ES-I3 (cell line): ENCODE measurements around the gene MRPS22.

Experiments
- H3K36me3 ChIP-seq: 2 replicates; pipeline ENCODE4 v1.6.1; 2013; ENCODE audit warnings: mild to moderate bottlenecking, low read length, control low read depth, moderate library complexity; ENCODE audit not compliant: insufficient read depth
- H3K4me1 ChIP-seq: 2 replicates; pipeline ENCODE4 v1.6.1; 2013; ENCODE audit warnings: mild to moderate bottlenecking, control low read depth, low read length; ENCODE audit not compliant: insufficient read depth
- H3K9ac ChIP-seq: 2 replicates; pipeline ENCODE4 v1.6.1; 2013; ENCODE audit warnings: low read depth, mild to moderate bottlenecking, low read length, moderate library complexity
- H3K9me3 ChIP-seq: 2 replicates; pipeline ENCODE4 v1.6.1; 2013; ENCODE audit warnings: mild to moderate bottlenecking, low read length, moderate library complexity; ENCODE audit not compliant: control insufficient read depth, insufficient read depth

The MRPS22 gene

DNA sequence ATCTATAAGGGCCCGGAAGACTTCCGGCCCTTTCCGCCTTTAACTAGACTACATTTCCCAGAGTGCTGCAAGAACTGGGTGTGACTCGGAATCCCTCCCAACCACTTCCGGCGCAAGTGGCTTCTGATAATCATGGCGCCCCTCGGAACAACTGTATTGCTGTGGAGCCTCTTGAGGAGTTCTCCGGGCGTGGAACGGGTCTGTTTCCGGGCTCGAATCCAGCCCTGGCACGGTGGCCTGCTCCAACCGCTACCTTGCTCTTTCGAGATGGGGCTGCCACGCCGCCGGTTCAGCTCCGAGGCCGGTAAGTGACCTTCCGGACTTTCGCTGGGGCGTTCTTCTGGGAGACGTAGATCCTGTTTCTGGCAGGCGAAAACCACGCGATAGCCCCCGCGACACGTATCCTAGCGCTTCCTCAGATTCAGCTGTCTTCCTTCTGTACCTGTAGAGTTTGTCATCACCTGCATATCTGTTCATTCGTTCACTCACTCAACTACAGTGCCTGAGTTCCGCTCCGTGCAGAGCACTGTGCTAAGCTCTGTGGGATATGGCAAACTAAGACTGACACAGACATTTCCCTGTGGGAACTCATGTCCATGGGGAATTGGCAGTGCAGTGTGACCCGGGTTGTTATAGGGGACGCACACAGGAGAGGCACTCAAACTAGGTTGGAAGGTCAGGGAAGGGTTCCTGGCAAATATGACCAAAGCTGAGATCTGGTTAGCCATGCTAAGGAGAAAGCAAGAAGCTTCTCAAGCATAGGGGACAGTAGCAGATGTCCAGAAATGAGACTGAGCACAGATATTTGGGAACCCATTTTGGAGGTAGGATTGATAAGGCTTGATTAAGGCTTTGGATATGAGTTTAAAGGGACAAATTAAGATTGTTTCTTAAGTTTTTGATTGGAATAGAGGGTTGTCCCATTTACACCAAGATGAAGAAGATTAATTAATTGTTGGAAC is at the start of gene MRPS22:
TSS of gene MRPS22 (plus strand) at position 126 of the 962 bp plus-strand sequence. CDS start at position 133, 7 bp downstream.
- Histone ChIP-seq H3K9me3 (no peaks in the 10 kb centered on the region), H3K4me1 (peaks cover 3% of the 10 kb centered on the region), H3K36me3 (no peaks in the 10 kb centered on the region; the same call in none of the 2 replicates), H3K9ac (peak within 1 kb of the TSS; percentile 94)

DNA sequence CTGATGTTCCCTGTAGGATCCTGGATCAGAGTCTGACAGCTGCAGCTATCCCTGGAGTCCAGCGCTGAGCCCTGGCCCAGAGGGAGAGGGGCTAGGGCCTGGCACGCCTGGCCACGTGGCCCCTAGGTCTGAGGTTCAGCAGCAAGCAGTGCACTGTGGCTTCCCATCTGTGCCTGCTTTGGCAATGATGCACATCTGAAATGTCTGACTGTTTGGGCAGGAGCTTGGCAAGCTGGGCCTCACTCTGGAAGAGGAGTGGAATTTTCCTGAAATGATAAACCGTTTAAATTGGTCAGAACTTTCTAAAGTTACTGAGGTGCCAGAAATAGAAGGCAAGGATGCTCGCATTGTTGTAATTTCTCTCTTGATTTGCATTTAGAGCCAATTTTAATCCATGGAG is 48.8 kb upstream of the MRPS22 start:
- H3K36me3 ChIP-seq, result no peaks in the 10 kb centered on the region
- H3K9me3 ChIP-seq, result no peaks in the 10 kb centered on the region
- H3K9ac ChIP-seq, result no peak overlapping the region
- peaks cover 3% of the 10 kb centered on the region; the same call in 1 of the 2 replicates for H3K4me1 ChIP-seq

GRCh38 chr3:139296141-139296718 is 47.6 kb upstream of the MRPS22 start:
- Histone ChIP-seq H3K4me1 (peaks cover 3% of the 10 kb centered on the region; the same call in 1 of the 2 replicates), H3K9me3 (no peaks in the 10 kb centered on the region), H3K36me3 (no peaks in the 10 kb centered on the region), H3K9ac (no peak overlapping the region)

- Histone ChIP-seq H3K9ac (no peak overlapping the region), H3K4me1 (peaks cover 10% of the 10 kb centered on the region), H3K36me3 (no peaks in the 10 kb centered on the region), H3K9me3 (no peaks in the 10 kb centered on the region)
Observed at GRCh38 chr3:139297588-139298311, 46.1 kb upstream of the MRPS22 start.

DNA sequence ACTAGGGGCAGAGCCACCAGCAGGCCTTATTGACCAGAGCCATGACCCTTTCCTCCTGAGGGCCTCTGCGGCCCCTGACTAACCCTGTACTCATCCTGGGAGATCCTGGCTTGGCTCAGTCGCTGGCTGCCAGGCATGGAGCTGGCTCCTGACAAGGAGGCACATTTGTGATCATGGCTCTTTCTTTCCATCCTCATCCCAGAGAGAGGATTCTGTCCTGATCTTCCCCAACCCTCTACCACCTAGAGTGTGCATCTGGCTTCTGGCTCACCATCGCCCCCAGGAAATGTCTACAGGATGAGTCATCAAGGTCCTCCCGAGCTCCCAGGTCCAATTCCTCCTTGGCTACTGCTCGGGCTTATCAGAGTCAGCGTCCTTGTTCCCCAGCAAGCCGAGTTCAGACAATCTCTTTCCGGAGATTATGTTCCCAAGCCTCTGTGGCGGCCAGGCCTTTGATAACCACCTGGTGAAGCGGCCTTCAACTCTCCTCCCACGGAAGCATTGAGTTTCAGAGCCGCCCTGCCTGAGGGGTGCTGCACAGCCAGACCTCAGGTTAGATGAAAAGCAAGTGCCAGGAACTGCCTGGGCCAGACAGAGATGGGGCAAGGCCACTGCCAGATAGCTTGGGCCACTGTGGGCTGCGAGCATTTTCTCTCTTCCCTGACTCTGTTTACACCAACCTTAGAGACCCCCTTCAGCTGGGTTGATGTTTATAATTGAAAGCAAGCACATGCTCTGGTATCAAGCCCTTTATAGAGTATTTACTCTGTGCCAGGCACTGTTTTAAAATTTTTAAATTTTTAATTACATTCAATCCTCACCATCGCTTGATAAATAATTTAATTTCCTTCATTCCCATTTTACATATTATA is 44.3 kb upstream of the MRPS22 start:
- H3K36me3 ChIP-seq, result no peaks in the 10 kb centered on the region
- H3K9me3 ChIP-seq, result no peaks in the 10 kb centered on the region
- peaks cover 10% of the 10 kb centered on the region for H3K4me1 ChIP-seq
- no peak overlapping the region for H3K9ac ChIP-seq

GRCh38 chr3:139300416-139300815 is 43.4 kb upstream of the MRPS22 start:
- peaks cover 10% of the 10 kb centered on the region for H3K4me1 ChIP-seq
- no peak overlapping the region for H3K9ac ChIP-seq
- no peaks in the 10 kb centered on the region for H3K9me3 ChIP-seq
- H3K36me3 ChIP-seq, result no peaks in the 10 kb centered on the region

DNA sequence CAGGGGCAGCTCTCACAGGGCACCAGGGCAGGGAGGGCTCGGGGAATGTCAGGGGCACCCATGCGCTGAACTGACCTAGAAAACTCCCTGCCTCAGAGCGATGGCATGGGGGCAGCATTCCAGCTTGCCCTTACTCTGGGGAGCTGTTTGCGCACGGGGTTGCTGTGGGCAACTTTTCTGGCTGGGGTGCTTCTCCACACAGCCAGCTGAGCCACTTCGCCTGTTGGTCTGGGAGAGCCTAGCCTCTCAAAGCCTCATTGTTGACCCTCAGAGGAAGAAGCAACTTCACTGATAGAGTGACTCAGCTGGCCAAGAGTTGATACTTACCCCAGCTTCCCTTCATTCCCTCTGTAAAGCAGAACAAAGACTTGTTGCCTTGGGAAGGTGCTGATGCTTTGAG is 42.6 kb upstream of the MRPS22 start:
- H3K36me3 ChIP-seq, result no peaks in the 10 kb centered on the region
- H3K4me1 ChIP-seq, result peaks cover 10% of the 10 kb centered on the region
- H3K9ac ChIP-seq, result no peak overlapping the region
- no peaks in the 10 kb centered on the region for H3K9me3 ChIP-seq

DNA sequence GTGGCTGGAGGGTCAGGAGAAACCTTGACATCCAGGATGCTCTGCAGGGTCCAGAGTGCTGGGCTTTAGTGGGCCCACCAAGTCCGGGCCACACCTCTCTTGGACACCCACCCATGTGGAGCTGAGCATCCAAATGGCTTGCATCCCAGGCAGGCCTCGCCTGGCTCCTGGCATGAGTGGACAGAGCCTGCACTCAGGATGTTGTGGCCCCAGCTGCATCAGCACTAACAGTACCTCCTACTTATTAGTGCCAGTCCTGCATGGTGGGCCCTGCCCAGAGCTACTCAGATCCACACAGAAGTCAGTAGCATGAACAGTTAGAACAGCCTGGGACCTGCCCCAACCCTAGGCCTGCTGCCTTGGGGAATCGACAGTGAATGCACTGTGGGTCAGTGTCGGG is 42.2 kb upstream of the MRPS22 start:
- Histone ChIP-seq H3K36me3 (no peaks in the 10 kb centered on the region), H3K9me3 (no peaks in the 10 kb centered on the region), H3K4me1 (peaks cover 10% of the 10 kb centered on the region), H3K9ac (no peak overlapping the region)

DNA sequence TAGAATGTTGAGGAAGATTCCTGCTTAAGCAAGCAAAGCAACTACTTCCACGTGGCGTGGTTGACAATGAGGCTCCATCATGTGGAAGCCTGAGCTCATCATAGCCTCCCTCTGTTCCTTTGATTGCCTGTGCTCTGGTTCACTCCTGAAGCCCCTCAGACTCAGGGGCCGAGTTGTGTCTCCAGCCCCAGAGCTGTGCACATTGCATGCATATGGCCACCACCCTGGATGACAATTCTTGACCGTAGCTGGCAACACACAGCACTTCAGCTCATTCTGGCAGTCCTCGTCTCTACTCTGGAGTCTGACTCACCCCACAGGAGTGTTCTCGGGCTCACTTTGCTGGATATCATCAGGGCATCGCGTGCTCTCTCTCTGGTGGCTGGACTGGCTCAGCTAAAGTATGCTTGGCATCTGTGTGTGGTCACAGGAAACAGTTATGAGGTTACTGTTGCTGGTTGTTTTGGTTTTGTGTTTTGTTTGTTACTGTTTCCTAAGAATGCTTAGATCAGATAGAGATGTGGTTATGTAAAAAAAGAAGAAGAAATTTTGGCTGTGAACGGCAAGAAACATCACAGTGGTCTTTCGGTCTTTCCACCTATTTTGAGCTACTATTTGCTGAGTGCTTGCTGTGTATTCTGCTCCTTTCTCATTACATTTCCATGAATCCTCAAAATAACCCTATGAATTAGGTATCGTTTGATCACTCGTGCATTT is 41.6 kb upstream of the MRPS22 start:
- H3K36me3 ChIP-seq, result no peaks in the 10 kb centered on the region
- no peaks in the 10 kb centered on the region for H3K9me3 ChIP-seq
- peaks cover 10% of the 10 kb centered on the region for H3K4me1 ChIP-seq
- H3K9ac ChIP-seq, result no peak overlapping the region

DNA sequence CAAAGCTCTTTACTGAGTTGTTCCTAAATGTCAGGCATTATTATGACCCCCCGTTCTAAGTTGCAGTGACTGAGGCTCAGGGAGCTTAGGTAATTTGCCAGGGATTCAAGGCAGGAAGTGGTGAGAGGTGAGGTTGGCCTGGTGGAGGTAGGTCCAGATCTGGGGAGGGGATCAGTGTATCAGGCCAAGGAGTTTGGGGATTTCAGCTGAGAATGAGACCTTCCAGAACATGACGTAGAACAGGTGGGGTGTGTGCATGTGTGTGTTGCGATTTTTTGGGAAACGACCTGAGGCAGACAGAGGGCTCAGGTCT is 41.1 kb upstream of the MRPS22 start:
- H3K9ac ChIP-seq, result no peak overlapping the region
- H3K36me3 ChIP-seq, result no peaks in the 10 kb centered on the region
- peaks cover 10% of the 10 kb centered on the region for H3K4me1 ChIP-seq
- no peaks in the 10 kb centered on the region for H3K9me3 ChIP-seq

GRCh38 chr3:139303216-139303615 is 40.6 kb upstream of the MRPS22 start:
- Histone ChIP-seq H3K9me3 (no peaks in the 10 kb centered on the region), H3K4me1 (peaks cover 11% of the 10 kb centered on the region), H3K9ac (no peak overlapping the region), H3K36me3 (no peaks in the 10 kb centered on the region)

- Histone ChIP-seq H3K9me3 (no peaks in the 10 kb centered on the region), H3K4me1 (peaks cover 12% of the 10 kb centered on the region; the same call in 1 of the 2 replicates), H3K9ac (no peak overlapping the region), H3K36me3 (no peaks in the 10 kb centered on the region)
Observed at GRCh38 chr3:139304383-139304782, 39.4 kb upstream of the MRPS22 start.

- no peaks in the 10 kb centered on the region for H3K36me3 ChIP-seq
- no peak overlapping the region for H3K9ac ChIP-seq
- H3K9me3 ChIP-seq, result no peaks in the 10 kb centered on the region
- H3K4me1 ChIP-seq, result peaks cover 21% of the 10 kb centered on the region; the same call in 1 of the 2 replicates
Observed at GRCh38 chr3:139306078-139306477, 37.7 kb upstream of the MRPS22 start.
